ENCODE data around the gene SEMA4G.

- TF ChIP-seq ZBTB7A (IDR thresholded peaks at IDR 0.05; ENCODE audit: low read depth) (no peak), REST (IDR thresholded peaks at IDR 0.05; ENCODE audit: low read depth) (no peak), EP300 (IDR thresholded peaks at IDR 0.05; ENCODE audit: borderline replicate concordance) (no peak), YY1 (IDR thresholded peaks at IDR 0.05; ENCODE audit: low read depth) (no peak), MAX (IDR thresholded peaks at IDR 0.05) (no peak), TEAD4 (IDR thresholded peaks at IDR 0.05) (no peak), USF1 (IDR thresholded peaks at IDR 0.05) (no peak)
Observed at GRCh38 chr10:101002456-101002855, 33.2 kb downstream of the SEMA4G start.
